ENCODE measurements around the gene GPRC5A.
"Not testable (repeated sequence)": the region's sequence is repeated elsewhere in the genome, so short reads cannot be mapped to it uniquely, and the experiment has no call there.

GRCh38 chr12:12875301-12875700 lies 16.1 kb upstream of the GPRC5A start:
- TF ChIP-seq CTCF, POLR2AphosphoS5, EP300, POLR2A (IDR thresholded peaks at IDR 0.05): not testable (repeated sequence)

All from upper lobe of left lung (tissue), 4 donors.